ENCODE measurements around the gene ADAM12. TPM values are rescaled to one million over a fixed set of nuclear protein-coding genes. Genes with fewer than 3 reads are reported as not detected.

The ADAM12 gene
- total and polyA plus RNA-seq, 2 donors (not counting 3 experiments of a cell fraction or from before 2014, with no cell fraction given), result 0.22 to 0.33 TPM

DNA sequence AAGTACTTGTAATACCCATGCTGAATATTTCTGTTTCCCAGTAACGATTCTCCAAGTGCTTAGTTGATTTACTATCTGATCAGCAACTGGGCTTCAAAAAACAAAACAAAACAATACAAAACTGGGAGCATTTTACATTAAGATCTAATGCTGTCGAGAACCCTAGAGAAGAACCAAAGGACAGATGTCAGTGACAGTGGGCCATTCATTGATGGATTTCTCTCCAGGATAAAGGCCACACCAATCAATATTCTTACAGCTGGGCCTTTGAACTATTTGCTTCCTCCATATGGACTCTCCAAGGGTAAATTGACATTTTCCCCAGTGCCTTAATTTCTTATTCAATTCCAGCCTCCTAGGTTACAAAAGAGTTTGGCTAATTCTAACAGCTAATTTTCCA lies 217.5 kb downstream of the ADAM12 start:
- Histone ChIP-seq H3K9me1 (replicated peaks; ENCODE audit: control insufficient read depth, extremely low read depth, insufficient read depth, low read length) (no peaks in the 10 kb centered on the region), H3K4me3 (replicated peaks in 1 of 3; ENCODE audit: insufficient read depth in 1 of 3, low read depth in 1 of 3, low read length in 3 of 3) (no peak overlapping the region), H3K27ac (ENCODE audit: insufficient read depth, low read depth, low read length) (no peak overlapping the region), H3K9ac (replicated peaks; ENCODE audit: extremely low read depth, insufficient read depth, low read length) (no peak overlapping the region), H2AFZ (ENCODE audit: low read depth, low read length) (no peak overlapping the region), H4K20me1 (replicated peaks; ENCODE audit: control insufficient read depth, extremely low read depth, insufficient read depth, low read length) (no peaks in the 10 kb centered on the region), H3K27me3 (ENCODE audit: control insufficient read depth in 2 of 2, insufficient read depth in 2 of 2, low read length in 2 of 2) (no peaks in the 10 kb centered on the region), H3K4me2 (ENCODE audit: insufficient read depth, low read length) (no peak overlapping the region), H3K9me3 (replicated peaks; ENCODE audit: control insufficient read depth, insufficient read depth, low read length) (no peaks in the 10 kb centered on the region), H3K36me3 (ENCODE audit: control insufficient read depth in 2 of 2, extremely low read depth in 1 of 2, insufficient read depth in 2 of 2, low read length in 2 of 2) (no peaks in the 10 kb centered on the region), H3K79me2 (ENCODE audit: control insufficient read depth, insufficient read depth, low read length) (no peaks in the 10 kb centered on the region), H3K4me1 (ENCODE audit: control insufficient read depth, extremely low read depth, insufficient read depth, low read length) (no peaks in the 10 kb centered on the region)
- no peak for TF ChIP-seq CTCF (IDR thresholded peaks at IDR 0.05; ENCODE audit: extremely low read depth in 1 of 2, insufficient read depth in 1 of 2, low read depth in 1 of 2, low read length in 2 of 2)
- no peak for TF ChIP-seq JUN (IDR thresholded peaks at IDR 0.05; ENCODE audit: borderline replicate concordance, insufficient read depth, insufficient read length, low read depth)
- TF ChIP-seq MYC (IDR thresholded peaks at IDR 0.05; ENCODE audit: low read depth, low read length), result no peak
- BruUV-seq (replicated peaks), result no TSS peak
- intact Hi-C loops (cut with micrococcal nuclease) (no loop called here), dilution Hi-C loops (cut with MboI; ENCODE audit: extremely low pct_ligation_motif_present, low sequenced_read_pairs) (no loop called here)
- FAIRE-seq (no peak), DNase-seq (ENCODE audit: low read depth, low spot score) (no peak)
- POLR2A ChIA-PET, result no interaction called here
- CTCF ChIA-PET, result no interaction called here

DNA sequence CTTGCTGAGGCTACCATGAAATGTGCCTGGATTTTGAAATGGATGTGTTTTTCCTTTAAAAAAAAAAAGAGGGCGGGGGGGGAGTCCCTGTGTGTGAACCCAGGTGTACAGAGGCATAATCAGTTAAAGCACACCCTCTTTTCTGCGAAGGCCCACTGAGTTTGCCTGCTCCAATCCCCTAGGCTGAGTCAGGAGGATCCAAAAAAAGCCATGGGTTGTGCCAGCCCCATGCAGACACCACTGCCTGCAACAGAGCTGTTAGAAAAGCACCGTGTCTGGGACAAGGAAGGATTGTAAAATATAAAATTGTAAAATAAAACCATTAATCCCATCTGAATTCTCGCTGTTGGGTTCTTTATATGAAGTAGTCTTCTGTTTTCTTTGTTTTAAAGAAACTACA lies 217.9 kb downstream of the ADAM12 start:
- Histone ChIP-seq H3K36me3 (ENCODE audit: control insufficient read depth in 2 of 2, extremely low read depth in 1 of 2, insufficient read depth in 2 of 2, low read length in 2 of 2) (no peaks in the 10 kb centered on the region), H2AFZ (ENCODE audit: low read depth, low read length) (no peak overlapping the region), H3K4me2 (ENCODE audit: insufficient read depth, low read length) (no peak overlapping the region), H3K79me2 (ENCODE audit: control insufficient read depth, insufficient read depth, low read length) (no peaks in the 10 kb centered on the region), H3K27me3 (ENCODE audit: control insufficient read depth in 2 of 2, insufficient read depth in 2 of 2, low read length in 2 of 2) (no peaks in the 10 kb centered on the region), H3K27ac (ENCODE audit: insufficient read depth, low read depth, low read length) (no peak overlapping the region), H3K4me1 (ENCODE audit: control insufficient read depth, extremely low read depth, insufficient read depth, low read length) (no peaks in the 10 kb centered on the region), H4K20me1 (replicated peaks; ENCODE audit: control insufficient read depth, extremely low read depth, insufficient read depth, low read length) (no peaks in the 10 kb centered on the region), H3K4me3 (replicated peaks in 1 of 3; ENCODE audit: insufficient read depth in 1 of 3, low read depth in 1 of 3, low read length in 3 of 3) (no peak overlapping the region), H3K9ac (replicated peaks; ENCODE audit: extremely low read depth, insufficient read depth, low read length) (no peak overlapping the region), H3K9me3 (replicated peaks; ENCODE audit: control insufficient read depth, insufficient read depth, low read length) (no peaks in the 10 kb centered on the region), H3K9me1 (replicated peaks; ENCODE audit: control insufficient read depth, extremely low read depth, insufficient read depth, low read length) (no peaks in the 10 kb centered on the region)
- FAIRE-seq (no peak), DNase-seq (ENCODE audit: low read depth, low spot score) (no peak)
- ChIA-PET CTCF (no interaction called here), POLR2A (no interaction called here)
- dilution Hi-C loops (cut with MboI; ENCODE audit: extremely low pct_ligation_motif_present, low sequenced_read_pairs), result no loop called here
- BruUV-seq (replicated peaks), result no TSS peak
- TF ChIP-seq GATA2 (IDR thresholded peaks at IDR 0.05; ENCODE audit: insufficient read depth, insufficient read length, low read depth, low read length) (no peak), POLR2AphosphoS5 (IDR thresholded peaks at IDR 0.05; ENCODE audit: insufficient read depth, low read depth, low read length) (no peak), FOS (IDR thresholded peaks at IDR 0.05; ENCODE audit: borderline replicate concordance, insufficient read depth, low read length) (no peak), POLR2A (IDR thresholded peaks at IDR 0.05; ENCODE audit: low read depth, low read length) (no peak), EZH2 (IDR thresholded peaks at IDR 0.05; ENCODE audit: borderline replicate concordance, low read depth, low read length, severe bottlenecking) (no peak), MAX (IDR thresholded peaks at IDR 0.05; ENCODE audit: insufficient read depth, insufficient read length) (no peak), JUN (IDR thresholded peaks at IDR 0.05; ENCODE audit: borderline replicate concordance, insufficient read depth, insufficient read length, low read depth) (no peak), MYC (IDR thresholded peaks at IDR 0.05; ENCODE audit: low read depth, low read length) (no peak), CTCF (IDR thresholded peaks at IDR 0.05; ENCODE audit: extremely low read depth in 1 of 2, insufficient read depth in 1 of 2, low read depth in 1 of 2, low read length in 2 of 2) (no peak)
- intact Hi-C loops (cut with micrococcal nuclease), result no loop called here
